Tibial nerve (tissue), 3 donors: ENCODE results near the gene SH3RF3.

Experiments
- CTCF ChIP-seq, 5 experiments: fragments of 200-600 bp in 3 of 5; fragments of 450-650 bp in 2 of 5; sonication (generic) in 3 of 5; IDR thresholded peaks; one replicate each; pipeline ENCODE4 v1.5.1; 2016 to 2019; ENCODE audit warnings: antibody characterized with exemption in 5 of 5, mild to moderate bottlenecking in 3 of 5, moderate library complexity in 2 of 5
- POLR2A ChIP-seq, 2 donors: fragments of 450-650 bp; IDR thresholded peaks; one replicate each; pipeline ENCODE4 v1.6.1; 2017; ENCODE audit warnings: antibody characterized with exemption in 2 of 2, mild to moderate bottlenecking in 2 of 2, moderate library complexity in 2 of 2

GRCh38 chr2:109151519-109151918 is 22.5 kb downstream of the SH3RF3 start:
- no peak for TF ChIP-seq POLR2A (IDR thresholded peaks at IDR 0.05)
- TF ChIP-seq CTCF (IDR thresholded peaks at IDR 0.05): no peak
